ENCODE data around the gene GRID1. TPM values are rescaled to one million over a fixed set of nuclear protein-coding genes. Genes with fewer than 3 reads are reported as not detected.

Gene GRID1
- total RNA-seq, 1 donor from 2014 or later, result 0.75 TPM

DNA sequence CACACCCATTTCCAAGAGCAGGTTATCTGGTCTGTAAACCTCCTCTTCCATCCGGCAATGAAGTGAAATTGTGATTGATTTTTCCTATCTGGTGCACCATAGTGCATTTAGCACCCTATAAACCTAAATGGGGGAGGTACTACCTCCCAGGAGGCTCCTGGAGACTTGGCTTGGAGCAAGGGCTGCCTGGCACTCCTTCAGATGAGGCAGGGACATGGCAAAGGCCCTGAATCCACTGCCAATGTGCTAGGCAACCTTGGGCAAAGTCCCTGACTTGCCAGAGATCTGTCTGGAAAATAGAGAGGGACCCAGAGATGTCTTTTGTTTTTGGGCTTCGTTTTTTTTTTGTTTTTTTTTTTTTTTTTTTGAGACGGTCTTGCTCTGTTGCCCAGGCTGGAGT lies 6.7 kb upstream of the GRID1 start:
- no peak overlapping the region for H3K4me3 Mint-ChIP-seq (ENCODE audit: unreplicated experiment)
- H3K9ac ChIP-seq (ENCODE audit: low read length), result no peak overlapping the region
- H3K27me3 ChIP-seq (ENCODE audit: insufficient read depth, low read length), result peaks cover 27% of the 10 kb centered on the region
- H3K9me3 Mint-ChIP-seq (ENCODE audit: unreplicated experiment), result no peaks in the 10 kb centered on the region
- no peaks in the 10 kb centered on the region for H3K36me3 Mint-ChIP-seq (ENCODE audit: low read depth, unreplicated experiment)
- TF ChIP-seq EZH2 (IDR thresholded peaks at IDR 0.05; ENCODE audit: insufficient read depth, low read length), result no peak
- TF ChIP-seq, protein P1, sequence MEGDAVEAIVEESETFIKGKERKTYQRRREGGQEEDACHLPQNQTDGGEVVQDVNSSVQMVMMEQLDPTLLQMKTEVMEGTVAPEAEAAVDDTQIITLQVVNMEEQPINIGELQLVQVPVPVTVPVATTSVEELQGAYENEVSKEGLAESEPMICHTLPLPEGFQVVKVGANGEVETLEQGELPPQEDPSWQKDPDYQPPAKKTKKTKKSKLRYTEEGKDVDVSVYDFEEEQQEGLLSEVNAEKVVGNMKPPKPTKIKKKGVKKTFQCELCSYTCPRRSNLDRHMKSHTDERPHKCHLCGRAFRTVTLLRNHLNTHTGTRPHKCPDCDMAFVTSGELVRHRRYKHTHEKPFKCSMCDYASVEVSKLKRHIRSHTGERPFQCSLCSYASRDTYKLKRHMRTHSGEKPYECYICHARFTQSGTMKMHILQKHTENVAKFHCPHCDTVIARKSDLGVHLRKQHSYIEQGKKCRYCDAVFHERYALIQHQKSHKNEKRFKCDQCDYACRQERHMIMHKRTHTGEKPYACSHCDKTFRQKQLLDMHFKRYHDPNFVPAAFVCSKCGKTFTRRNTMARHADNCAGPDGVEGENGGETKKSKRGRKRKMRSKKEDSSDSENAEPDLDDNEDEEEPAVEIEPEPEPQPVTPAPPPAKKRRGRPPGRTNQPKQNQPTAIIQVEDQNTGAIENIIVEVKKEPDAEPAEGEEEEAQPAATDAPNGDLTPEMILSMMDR (IDR thresholded peaks at IDR 0.05; ENCODE audit: insufficient read depth, low read depth, low read length), result no peak
- no peaks in the 10 kb centered on the region for H3K4me1 Mint-ChIP-seq (ENCODE audit: low read depth, unreplicated experiment)
- FAIRE-seq (no peak), DNase-seq (ENCODE audit: low read depth) (no peak)
- no peak overlapping the region for H2AFZ ChIP-seq (ENCODE audit: low read depth, low read length)
- no peak overlapping the region for H3K27ac ChIP-seq (ENCODE audit: low read depth, low read length)
- no peak overlapping the region for H3K27ac Mint-ChIP-seq (ENCODE audit: unreplicated experiment)
- H3K9me3 ChIP-seq (ENCODE audit: insufficient read depth, low read depth, low read length), result no peaks in the 10 kb centered on the region
- H3K4me3 ChIP-seq (ENCODE audit: insufficient read depth, low read depth, low read length), result no peak overlapping the region
- H3K4me2 ChIP-seq (ENCODE audit: low read length), result no peak overlapping the region
- H4K20me1 ChIP-seq (ENCODE audit: insufficient read depth, low read length), result no peaks in the 10 kb centered on the region
- H3K4me1 ChIP-seq (ENCODE audit: insufficient read depth, low read length), result peaks cover 3% of the 10 kb centered on the region
- H3K36me3 ChIP-seq (ENCODE audit: insufficient read depth, low read length), result no peaks in the 10 kb centered on the region
- peaks cover 84% of the 10 kb centered on the region for H3K27me3 Mint-ChIP-seq (ENCODE audit: low read depth, unreplicated experiment)
- H3K79me2 ChIP-seq (ENCODE audit: insufficient read depth, low read length), result no peaks in the 10 kb centered on the region

DNA sequence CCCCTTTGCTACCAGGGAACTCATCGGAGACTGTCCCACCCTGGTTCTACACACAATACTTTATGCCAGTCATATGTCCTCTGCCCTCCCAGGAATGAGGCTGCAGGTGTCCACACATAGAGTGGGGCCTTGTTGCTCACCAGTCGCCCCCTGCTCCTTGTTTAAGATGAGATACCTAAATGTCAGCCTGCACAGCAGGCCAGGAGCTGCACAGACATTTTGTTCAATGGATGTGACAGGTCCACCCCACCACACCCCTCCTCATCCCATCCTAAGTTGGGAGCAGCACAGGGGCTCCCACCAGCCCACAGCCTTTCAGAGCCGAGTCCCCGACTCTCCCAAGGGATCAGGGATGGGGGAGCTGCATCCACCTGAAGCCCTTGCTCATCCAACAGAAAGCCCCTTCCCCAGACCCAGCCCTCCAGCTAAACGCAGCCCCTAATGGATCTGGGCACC lies 6.2 kb upstream of the GRID1 start:
- Mint-ChIP-seq H3K9me3 (ENCODE audit: unreplicated experiment) (peaks cover 3% of the 10 kb centered on the region), H3K36me3 (ENCODE audit: low read depth, unreplicated experiment) (no peaks in the 10 kb centered on the region), H3K4me1 (ENCODE audit: low read depth, unreplicated experiment) (no peaks in the 10 kb centered on the region), H3K4me3 (ENCODE audit: unreplicated experiment) (no peak overlapping the region), H3K27ac (ENCODE audit: unreplicated experiment) (no peak overlapping the region), H3K27me3 (ENCODE audit: low read depth, unreplicated experiment) (peaks cover 85% of the 10 kb centered on the region)
- H2AFZ ChIP-seq (ENCODE audit: low read depth, low read length), result no peak overlapping the region
- no peak overlapping the region for H3K4me3 ChIP-seq (ENCODE audit: insufficient read depth, low read depth, low read length)
- no peak overlapping the region for H3K27ac ChIP-seq (ENCODE audit: low read depth, low read length)
- FAIRE-seq (no peak), DNase-seq (ENCODE audit: low read depth) (no peak)
- H3K9me3 ChIP-seq (ENCODE audit: insufficient read depth, low read depth, low read length), result no peaks in the 10 kb centered on the region
- H3K27me3 ChIP-seq (ENCODE audit: insufficient read depth, low read length), result peaks cover 31% of the 10 kb centered on the region
- H3K9ac ChIP-seq (ENCODE audit: low read length), result no peak overlapping the region
- H4K20me1 ChIP-seq (ENCODE audit: insufficient read depth, low read length), result no peaks in the 10 kb centered on the region
- no peak for TF ChIP-seq EZH2 (IDR thresholded peaks at IDR 0.05; ENCODE audit: insufficient read depth, low read length)
- H3K4me1 ChIP-seq (ENCODE audit: insufficient read depth, low read length), result peaks cover 3% of the 10 kb centered on the region
- no peak overlapping the region for H3K4me2 ChIP-seq (ENCODE audit: low read length)
- H3K79me2 ChIP-seq (ENCODE audit: insufficient read depth, low read length), result no peaks in the 10 kb centered on the region
- no peaks in the 10 kb centered on the region for H3K36me3 ChIP-seq (ENCODE audit: insufficient read depth, low read length)

DNA sequence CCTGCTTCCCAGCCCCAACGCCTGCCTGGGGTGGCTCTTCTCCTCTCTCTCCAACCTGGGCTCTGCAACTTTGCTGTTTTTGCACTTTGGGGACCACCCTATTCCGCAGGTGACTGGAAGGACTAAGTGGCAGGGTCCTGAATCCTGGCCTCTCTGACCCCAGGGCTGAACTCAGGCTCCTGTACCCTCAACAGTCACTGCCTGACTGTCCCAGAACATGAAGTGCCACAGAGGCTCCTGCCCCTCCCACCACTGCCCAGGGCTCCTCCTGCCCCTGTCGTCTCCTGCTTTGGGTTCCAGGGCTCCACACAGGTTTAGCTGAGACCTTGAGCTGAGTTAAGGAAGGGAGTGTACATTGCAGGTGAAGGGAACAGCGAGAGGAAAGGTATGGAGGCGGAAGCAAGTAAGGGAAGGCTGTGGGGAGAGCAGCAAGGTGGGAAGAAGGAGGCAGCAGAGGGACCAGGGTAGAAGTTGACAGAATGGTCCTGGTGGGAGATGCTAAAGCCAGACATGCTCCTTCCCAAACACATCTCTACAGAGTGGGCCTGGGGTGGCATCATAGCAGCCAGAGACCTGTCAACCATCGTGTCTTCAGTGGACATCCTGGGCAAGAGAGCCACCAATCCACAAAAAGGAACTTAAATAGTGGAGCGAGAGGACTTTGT lies 5.7 kb upstream of the GRID1 start:
- Histone ChIP-seq H3K27ac (ENCODE audit: low read depth, low read length) (no peak overlapping the region), H3K79me2 (ENCODE audit: insufficient read depth, low read length) (no peaks in the 10 kb centered on the region), H4K20me1 (ENCODE audit: insufficient read depth, low read length) (no peaks in the 10 kb centered on the region), H3K4me3 (ENCODE audit: insufficient read depth, low read depth, low read length) (no peak overlapping the region), H3K4me1 (ENCODE audit: insufficient read depth, low read length) (peaks cover 3% of the 10 kb centered on the region), H3K9me3 (ENCODE audit: insufficient read depth, low read depth, low read length) (no peaks in the 10 kb centered on the region), H3K9ac (ENCODE audit: low read length) (no peak overlapping the region), H3K36me3 (ENCODE audit: insufficient read depth, low read length) (no peaks in the 10 kb centered on the region), H3K4me2 (ENCODE audit: low read length) (no peak overlapping the region), H3K27me3 (ENCODE audit: insufficient read depth, low read length) (peaks cover 37% of the 10 kb centered on the region), H2AFZ (ENCODE audit: low read depth, low read length) (no peak overlapping the region)
- H3K27ac Mint-ChIP-seq (ENCODE audit: unreplicated experiment), result no peak overlapping the region
- DNase-seq (ENCODE audit: low read depth) (no peak), FAIRE-seq (no peak)
- peaks cover 4% of the 10 kb centered on the region for H3K9me3 Mint-ChIP-seq (ENCODE audit: unreplicated experiment)
- H3K27me3 Mint-ChIP-seq (ENCODE audit: low read depth, unreplicated experiment), result peaks cover 86% of the 10 kb centered on the region
- no peaks in the 10 kb centered on the region for H3K4me1 Mint-ChIP-seq (ENCODE audit: low read depth, unreplicated experiment)
- no peaks in the 10 kb centered on the region for H3K36me3 Mint-ChIP-seq (ENCODE audit: low read depth, unreplicated experiment)
- TF ChIP-seq EZH2 (IDR thresholded peaks at IDR 0.05; ENCODE audit: insufficient read depth, low read length), result no peak
- TF ChIP-seq, protein P1 (IDR thresholded peaks at IDR 0.05; ENCODE audit: insufficient read depth, low read depth, low read length), result no peak
- H3K4me3 Mint-ChIP-seq (ENCODE audit: unreplicated experiment), result no peak overlapping the region
